Esophagus mucosa (tissue), 1 donor: Measurements from ENCODE around the gene SLC15A4. TPM values are rescaled to one million over a fixed set of nuclear protein-coding genes. Genes with fewer than 3 reads are reported as not detected.
"Not testable (repeated sequence)": the region's sequence is repeated elsewhere in the genome, so short reads cannot be mapped to it uniquely, and the experiment has no call there.

Experiments
- ATAC-seq: fragments of 200-7000 bp; cut with Tn5 transposase; one replicate; pipeline ENCODE4 v1.9.1; 2020
- total RNA-seq: library from RNA; stranded (reverse); gene quantifications from one replicate; pipeline ENCODE4 v1.2.4, GENCODE V29; 2023
- donor health status: DM: yes; HTN: yes; CAD: no.

Gene SLC15A4
- total RNA-seq, 1 donor from 2014 or later, result 12.8 TPM

DNA sequence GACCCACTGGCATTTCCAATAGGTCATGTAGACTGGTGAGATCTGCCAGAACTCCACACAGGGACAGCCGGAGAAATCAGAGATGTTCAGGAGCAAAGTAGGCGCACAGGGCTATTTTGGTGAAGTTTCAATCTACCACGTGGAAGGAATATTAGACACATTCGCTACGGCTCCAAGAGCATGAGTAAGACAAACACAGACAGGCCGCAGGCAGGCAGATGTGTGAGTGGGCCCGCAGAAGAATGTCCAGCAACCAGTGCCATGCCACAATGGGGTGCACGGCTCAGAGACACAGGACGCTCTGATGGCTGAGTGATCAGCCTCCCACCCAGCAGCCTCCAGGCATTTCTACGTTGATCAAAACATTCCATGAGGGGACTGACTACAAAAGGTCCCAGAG, 10.4 kb downstream of the SLC15A4 start:
- ATAC-seq, result no peak

DNA sequence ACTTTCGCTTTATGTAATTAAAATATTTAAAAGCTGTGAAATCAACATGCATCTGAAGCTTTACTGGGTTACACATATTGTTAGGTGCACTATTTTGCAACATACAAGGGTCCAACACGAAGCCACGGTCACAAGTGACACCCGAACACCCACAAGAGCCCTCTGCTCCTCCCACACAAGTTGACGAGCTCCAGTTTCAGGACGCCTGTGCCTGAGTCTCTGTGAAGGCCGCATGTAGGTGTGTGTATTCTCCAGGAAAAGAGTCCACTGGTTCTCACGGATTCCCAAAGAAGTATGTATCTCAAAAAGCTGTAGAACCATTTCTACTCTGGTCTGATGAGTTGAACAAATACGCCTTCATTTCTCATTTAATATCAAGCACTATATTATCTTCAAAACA, 12.0 kb downstream of the SLC15A4 start:
- no peak for ATAC-seq

DNA sequence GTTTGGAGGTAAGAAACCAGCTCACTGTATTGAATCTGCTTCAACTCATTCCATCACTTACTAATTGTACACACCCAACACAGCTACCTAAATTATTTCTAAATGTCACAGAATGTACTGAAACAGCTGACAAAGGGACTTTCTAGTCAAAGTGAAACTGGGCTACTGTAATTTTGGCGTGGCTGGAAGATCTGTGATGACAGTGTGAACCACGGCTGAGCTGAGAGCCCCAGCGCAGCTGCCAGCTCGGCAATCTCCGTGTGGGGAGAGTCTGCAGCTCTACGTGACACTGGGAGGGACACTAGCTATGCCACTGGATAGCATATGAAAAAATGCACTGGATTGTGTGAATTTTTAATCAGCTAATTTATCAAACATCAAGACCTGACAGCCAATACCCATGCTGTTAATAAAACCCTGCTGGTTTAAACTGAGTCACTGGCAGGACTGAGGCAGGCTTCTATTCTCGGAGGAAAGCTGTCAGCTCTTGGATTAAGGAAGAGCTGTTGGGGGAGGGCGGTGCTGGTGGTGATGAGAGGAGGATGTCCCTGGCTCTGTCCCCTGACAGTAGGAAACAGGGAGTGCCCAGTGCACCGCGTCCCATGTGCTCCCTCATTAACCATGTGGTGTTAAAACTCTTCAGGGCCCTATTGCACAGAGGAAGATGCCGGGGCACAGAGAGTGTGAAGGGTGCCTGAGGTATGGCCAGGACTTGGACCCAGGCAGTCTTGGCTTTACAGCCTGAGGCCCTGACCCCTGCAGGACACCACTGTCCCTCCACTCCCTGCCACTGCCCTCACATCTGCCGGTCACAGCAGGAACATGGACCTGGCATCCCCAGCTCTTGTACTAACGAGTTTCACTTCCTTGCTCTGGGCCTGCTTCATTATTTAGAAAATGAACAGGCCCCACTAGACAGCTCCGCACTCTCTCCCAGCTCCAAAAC, 13.3 kb downstream of the SLC15A4 start:
- peak; percentile 47 for ATAC-seq

DNA sequence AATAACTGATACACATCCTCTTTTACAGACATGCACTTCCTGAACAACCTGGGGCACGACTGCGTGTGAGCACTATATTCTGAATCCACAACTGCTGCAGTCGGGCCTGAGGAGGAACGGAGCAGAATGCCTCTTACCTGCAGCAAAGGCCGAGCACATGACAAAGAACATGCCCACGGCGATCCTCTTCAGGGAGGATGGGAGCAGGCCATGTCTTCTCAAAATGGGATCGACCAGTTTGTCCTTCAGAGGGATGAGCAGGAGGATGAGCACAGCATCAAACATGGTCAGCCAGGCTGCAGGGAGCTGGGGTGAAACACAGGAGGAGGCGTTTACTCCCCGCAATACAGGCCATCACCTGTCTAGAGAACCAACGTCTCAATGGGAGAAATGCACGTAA, 15.1 kb downstream of the SLC15A4 start:
- no peak for ATAC-seq

DNA sequence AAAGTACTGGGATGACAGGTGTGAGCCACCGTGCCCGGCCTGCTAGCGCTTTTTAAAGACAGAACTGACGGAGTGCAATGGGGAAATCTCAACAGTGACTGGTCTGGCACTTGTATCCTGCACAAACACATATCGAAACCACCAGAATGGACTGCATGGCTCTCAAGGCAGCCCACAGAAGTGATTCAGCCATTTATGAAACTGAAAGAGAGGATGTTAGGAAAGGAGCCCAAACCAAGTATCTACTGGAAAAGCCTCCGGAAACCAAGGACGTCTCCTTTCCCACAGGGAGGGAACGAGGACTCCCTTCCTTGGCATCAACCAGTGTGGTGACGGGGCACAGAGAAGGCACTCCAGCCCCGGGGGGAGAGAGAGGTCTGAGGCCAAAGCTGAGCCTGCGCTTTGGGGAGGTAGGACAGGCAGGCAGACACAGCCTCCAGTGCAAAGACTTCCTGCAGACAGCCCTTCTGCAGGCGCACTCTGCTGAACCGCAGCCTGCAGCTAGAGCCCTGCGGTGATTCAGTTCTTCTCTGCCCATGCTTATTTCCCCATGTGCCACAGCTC, 16.5 kb downstream of the SLC15A4 start:
- ATAC-seq, result no peak

DNA sequence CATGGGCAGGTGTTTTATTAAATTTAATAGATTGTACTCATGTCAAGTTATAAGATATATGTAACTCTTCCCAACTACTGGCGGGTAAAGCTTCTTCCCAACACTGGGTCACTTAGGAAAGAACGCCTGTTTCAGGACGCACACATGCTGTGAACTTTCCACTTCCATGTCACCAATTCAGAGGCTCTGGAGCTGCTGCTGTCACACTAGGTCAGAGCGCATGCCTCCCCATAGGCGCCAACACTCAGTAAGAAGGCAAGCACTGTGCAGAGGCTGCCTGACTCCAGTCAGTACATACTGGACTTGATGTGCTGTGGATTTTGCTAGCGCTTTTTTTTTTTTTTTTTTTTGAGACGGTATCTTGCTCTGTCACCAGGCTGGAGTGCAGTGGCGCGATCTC, 17.2 kb downstream of the SLC15A4 start:
- ATAC-seq, result no peak

DNA sequence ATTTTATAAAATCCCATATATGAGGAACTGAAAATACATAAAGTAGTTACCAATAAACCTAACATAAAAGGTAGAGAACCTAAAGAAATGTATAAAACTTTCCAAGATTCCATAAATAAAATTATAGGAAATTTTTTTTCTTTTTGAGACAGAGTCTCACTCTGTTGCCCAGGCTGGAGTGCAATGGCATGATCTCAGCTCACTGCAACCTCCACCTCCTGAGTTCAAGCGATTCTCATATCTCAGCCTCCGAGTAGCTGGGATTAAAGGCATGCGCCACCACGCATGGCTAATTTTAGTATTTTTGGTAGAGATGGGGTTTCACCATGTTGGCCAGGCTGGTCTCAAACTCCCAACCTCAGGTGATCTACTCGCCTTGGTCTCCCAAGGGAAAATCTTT, 18.4 kb downstream of the SLC15A4 start:
- not testable (repeated sequence) for ATAC-seq

DNA sequence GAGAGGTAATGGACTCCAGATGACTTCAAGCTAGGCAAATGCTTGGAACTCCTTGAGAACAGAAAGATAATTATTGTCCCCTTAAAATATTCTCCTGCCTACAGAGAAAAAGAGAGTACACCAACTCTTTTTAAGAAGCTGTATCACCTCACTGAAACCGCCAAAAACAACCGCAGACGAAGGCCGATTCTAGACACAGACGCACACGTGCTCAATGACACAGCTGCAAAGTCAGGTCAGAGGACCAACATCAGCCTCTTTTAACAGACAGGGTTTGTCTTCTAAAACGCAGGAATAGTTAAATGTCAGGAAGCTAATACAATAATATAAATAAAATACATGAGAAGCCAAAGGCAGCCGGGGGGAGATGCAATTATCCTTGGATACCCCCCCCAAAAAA, 19.0 kb downstream of the SLC15A4 start:
- ATAC-seq, result no peak

DNA sequence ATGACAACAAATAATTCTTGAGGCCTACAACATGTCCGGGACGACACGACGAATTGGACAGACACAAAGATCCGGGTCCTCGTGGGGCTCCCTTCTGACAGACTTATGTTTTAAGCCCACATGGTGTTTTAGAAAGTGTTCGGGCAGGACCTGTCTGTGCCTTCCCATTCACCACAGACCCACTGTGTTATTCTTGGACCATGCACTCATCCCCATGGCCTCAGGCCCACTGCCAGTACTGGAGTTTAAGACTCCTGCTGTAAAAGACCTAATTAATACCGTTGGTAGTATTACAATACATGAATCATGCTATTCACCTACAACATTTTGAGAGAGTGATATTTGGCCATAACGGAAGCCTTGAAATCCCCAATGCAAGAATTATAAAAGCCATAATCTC, 20.0 kb downstream of the SLC15A4 start:
- ATAC-seq, result no peak

DNA sequence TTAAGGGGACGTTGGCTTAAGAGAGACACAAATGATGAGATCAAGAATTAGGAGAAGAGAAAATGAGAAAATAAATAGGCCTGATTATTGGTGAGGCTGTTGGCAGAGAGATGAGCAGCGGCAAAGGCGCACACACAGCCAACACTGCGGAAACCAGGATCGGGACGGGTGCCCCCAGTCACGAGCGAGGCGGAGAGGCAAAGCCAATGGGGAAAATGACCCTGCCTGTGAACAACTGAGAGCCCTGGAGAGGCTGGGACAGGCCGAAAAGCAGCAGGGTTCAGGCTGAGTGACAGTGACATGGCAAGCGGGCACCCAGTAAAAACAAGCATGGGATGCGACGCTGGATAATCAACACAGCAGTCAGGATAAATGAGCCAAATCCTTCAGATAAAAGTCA, 21.0 kb downstream of the SLC15A4 start:
- ATAC-seq, result no peak

DNA sequence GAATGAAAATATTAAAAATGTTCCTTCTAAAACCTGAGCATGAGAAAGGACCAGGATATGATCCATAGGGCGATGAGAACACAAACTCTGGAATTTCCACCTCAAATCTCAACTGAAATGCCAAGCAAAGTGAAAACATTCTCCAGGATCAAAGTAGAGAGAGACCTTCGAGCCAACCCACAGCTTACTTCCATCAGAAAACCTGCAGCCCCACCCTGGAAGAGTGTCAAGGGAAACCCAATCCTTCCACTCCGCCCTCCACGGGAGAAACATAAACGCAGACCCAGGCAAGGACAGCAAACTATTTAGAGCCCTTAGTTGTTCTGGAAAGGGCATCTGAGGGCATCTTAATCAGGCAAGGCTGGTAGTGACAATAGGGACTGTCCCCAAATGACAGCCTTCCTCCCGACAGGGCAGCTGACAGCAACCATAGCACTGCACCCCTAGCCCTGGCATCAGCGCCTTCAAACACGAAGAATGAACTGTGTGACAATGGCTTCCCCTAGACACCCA, 21.8 kb downstream of the SLC15A4 start:
- ATAC-seq, result no peak

DNA sequence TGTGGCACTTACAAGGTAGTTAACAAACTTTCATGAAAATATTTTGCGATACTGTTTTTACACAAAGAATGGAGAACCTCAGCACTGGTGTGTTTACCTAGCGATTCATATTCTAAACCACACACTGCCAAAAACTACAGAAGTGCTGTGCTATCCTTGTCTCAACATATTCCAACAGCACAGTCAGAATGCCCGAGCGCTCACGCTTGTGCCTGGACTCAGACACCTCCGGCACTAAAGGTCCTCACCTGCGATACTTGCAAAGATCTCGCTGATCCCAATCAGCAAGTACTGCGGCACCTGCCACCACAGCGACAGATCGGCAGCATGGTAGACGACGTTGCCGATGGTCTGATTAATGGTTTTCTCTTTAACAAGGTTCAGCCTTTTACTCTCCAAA, 23.2 kb downstream of the SLC15A4 start:
- no peak for ATAC-seq

DNA sequence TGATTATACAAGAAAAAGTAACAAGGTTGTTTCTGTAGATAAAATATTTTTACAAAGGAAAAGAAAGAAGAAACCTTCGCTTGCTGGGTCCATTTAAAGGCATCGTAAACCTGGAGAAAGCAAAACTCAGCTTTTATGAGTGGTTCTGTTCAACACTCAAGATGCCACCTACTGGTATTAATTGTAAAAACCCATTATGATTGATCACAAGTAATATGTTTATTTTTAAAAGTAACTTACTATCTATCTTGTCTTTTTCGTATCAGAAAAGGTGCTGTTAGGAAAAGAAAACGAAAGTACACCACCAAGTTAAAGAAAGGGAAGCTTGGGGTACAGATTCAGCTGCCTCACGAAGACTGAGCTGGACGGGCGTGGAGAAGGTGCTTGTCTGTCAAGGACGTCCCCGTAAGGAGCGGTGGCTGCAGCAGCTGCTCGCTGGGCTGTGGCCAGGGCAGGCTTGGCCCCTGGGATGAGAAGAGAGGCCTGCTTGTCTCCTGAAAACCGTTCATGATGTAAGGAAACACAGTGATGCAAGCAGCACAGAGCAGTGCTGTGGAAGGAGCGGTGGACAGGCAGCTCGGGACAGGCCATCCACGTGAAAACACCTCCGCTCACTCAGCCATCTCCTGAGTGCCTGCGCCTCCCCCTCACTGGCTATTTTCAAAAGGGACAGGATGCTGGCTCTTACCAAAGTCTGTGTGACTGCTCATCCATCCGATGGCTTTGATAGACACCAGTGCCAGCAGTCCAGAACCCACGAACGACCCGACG, 25.0 kb downstream of the SLC15A4 start:
- ATAC-seq, result no peak

DNA sequence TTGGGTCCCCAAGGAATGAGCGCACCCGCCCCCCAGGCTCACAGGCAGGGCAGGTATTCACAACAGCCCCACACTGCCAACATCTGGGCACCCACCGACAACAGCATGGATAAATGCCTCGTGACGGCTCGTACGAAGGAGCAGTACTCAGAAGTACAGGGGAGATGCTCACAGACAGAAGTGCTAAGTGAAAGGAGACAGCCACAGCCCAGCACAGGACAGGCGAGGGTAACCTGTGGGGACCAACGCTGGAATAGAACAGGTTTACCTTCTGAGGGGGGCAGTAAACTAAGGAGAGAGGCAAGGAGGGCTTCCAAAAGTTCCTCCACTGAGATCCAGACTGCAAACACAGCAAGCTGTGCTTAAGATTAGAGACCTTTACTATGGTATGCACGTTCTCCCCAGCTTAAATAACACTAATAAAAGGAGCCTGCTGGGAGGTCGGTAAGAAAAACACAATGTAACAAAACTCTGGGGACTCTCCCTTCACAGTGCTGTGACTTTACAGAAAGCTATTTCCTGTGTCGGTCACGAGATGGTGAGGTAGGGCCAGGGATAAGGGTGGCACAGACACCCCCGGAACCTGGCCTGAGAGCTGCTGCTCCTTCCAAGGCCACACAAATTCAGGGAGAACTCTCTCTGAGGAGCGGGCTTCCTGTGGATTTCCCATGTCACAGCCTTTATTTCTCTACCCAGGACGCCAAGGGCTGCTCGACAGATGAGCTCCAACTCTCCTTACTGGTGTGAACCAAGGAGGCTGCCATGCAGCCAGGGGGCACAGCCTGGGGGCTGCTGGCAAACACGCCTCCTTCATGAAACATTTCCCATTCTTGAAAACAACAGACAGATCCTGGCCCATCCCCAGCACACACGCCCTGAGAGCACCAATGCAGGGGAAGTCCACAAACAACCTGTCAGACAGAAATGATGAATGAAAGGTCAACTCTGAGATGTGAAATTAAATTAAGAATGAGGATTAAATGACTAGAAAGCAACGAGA, 26.3 kb downstream of the SLC15A4 start:
- peak; percentile 26 for ATAC-seq

DNA sequence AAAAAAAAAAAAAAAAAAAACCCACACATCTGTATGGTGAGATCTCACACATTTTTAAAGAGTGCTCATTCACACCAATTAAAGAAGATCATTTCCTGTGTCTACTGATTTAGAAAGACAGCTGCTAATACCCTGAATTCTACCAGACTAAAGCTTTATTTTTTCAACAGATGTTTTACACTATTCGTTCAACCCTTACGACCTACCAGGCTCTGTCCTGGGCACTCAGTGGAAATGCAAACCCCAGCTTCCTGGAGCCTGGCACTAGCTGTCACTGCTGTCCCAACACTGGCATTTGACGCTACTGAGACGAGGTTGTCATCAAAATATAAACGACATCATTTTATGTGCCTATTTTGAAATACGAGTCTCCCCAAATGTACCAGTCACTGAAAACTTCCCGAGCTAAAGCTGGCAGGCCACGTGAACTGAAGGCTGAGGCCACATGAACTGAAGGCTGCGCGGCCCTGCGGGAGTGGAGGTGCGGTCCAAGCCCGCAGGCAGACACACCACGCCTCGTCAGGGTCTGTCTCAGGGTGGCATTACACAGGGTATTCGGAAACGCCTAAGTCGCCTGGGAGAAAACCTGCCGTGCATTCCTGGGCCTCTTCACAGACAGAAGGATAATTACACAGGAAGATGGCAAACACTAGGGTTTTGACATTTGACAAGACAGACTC, 27.2 kb downstream of the SLC15A4 start:
- no peak for ATAC-seq

DNA sequence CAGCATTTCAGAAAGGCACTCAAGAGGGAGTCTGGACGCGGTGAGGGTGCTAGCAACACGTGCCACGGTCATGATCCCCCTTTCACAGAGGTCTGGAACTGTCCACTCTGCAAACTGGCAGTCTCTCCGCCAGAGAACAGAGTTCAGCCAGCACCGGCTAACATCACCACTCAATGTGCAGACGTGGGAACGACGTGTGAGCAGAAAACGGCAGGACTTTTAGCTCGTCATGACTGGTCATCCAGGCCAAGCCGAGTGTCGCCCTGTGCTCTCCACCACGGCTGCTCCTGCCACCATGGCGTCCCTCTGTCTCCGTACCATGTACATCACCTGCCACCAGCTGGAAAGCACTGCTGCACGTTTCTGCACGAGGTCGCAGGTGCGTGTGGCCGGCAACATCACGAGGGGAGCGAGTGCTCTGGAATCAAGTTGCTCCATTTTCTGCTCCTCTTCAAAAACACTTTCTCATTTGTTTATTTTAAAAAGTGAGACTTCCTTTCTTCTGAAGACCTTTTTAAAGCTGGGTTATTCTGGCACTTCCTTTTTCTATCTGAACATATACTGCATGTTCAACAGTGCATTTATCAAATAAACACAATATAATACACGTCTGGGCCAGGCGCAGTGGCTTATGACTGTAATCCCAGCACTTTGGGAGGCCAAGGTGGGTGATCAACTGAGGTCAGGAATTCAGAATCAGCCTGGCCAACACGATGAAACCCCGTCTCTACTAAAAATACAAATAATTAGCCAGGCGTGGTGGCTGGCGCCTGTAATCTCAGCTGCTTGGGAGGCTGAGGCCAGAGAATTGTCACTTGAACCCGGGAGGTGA, 28.0 kb downstream of the SLC15A4 start:
- no peak for ATAC-seq

DNA sequence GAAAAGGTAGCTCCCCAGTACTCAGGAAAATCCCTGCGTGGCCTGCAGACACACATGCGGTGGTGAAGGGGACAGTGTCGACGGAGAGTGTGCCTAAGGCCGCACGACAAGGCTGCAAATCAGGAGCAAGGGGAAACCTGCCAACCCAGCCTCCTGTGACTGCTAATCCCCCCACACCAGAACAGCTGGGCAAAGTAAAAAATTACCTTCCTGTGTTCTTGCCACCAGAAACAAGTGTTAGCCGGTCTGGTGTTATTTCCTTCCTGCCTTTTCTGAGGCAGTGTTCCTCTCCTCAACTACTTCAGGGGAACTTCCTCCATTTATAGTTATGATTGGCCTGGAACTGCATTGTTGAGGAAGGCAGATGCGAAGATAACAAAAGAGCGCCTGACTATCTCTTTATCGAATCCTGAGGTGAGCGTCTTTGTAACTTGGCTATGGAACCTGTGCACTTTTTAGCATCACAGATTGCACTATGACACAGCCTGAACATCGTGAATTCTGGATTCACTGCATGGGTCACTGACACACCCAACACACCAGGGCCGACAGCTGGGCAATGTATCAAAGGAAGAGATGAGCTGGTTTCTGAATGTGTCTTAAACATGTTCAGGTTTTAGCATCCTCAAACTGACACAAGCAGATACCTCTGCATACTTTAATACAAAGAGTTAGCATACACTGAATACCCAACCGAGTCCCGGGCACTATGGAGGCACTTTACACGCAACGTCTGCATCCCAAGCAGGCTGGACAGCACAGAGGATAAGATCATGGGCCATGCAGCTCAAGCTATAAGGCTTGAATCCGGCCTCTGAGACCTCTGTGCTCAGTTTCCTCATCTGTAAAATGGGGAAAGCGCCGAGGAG, 28.9 kb downstream of the SLC15A4 start:
- no peak for ATAC-seq

DNA sequence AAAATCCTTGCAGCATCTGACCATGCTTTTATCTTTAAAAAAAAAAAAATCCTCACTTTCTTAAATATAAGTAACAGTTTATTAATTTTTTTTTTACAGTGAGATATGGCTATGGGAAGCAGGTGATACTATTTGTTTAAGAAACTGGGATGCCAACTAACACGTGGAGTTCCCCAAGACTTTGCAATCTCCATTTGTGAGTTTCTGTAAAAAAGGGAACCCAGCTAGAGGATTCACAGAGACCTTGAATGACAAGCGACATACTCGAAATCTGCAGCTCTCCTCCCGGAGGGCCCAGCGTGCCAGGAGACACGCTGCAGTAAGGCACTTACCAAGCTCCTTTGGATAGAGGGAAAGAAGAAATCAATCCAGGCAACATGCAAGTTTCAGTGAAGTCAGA, 30.1 kb downstream of the SLC15A4 start:
- ATAC-seq, result no peak

DNA sequence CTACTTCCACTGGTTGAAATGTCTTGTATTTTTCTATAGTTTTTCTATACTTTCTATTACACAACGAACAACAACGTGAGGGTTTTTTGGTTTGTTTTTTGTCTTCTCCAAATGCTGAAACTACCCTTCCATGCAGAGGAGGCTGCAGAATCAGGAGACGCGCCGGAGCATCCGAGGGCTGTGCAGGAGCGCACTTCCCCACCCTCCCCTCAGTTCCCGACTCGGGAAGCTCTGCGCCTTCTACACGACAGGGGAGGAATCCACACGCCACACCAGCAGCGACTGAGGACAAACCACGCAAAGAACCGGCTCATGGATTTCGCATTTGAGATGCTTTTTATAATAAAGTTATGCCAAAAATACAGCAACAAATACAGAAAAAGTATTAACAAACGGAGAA, 30.9 kb downstream of the SLC15A4 start:
- no peak for ATAC-seq
